Measurements from ENCODE around the gene PIEZO1.
"Not testable (repeated sequence)": the region's sequence is repeated elsewhere in the genome, so short reads cannot be mapped to it uniquely, and the experiment has no call there.

The PIEZO1 gene

GRCh38 chr16:88792668-88793250 lies 7.7 kb upstream of the PIEZO1 start:
- no peak overlapping the region for H3K4me3 ChIP-seq (ENCODE audit: low read length)
- TF ChIP-seq CTCF (IDR thresholded peaks at IDR 0.05; ENCODE audit: insufficient read depth, low read depth, low read length, missing control alignments): no peak
- no peak for DNase-seq (ENCODE audit: low read depth)

- DNase-seq (ENCODE audit: low read depth): no peak
- H3K4me3 ChIP-seq (ENCODE audit: low read length): no peak overlapping the region
- no peak for TF ChIP-seq CTCF (IDR thresholded peaks at IDR 0.05; ENCODE audit: insufficient read depth, low read depth, low read length, missing control alignments)
These were observed 7.1 kb upstream of the PIEZO1 start for GRCh38 chr16:88792078-88792550.

- H3K4me3 ChIP-seq (ENCODE audit: low read length): no peak overlapping the region
- no peak for TF ChIP-seq CTCF (IDR thresholded peaks at IDR 0.05; ENCODE audit: insufficient read depth, low read depth, low read length, missing control alignments)
- no peak for DNase-seq (ENCODE audit: low read depth)
These were observed 5.5 kb upstream of the PIEZO1 start for GRCh38 chr16:88790312-88791211.

GRCh38 chr16:88789594-88789993 lies 4.6 kb upstream of the PIEZO1 start:
- TF ChIP-seq CTCF (IDR thresholded peaks at IDR 0.05; ENCODE audit: insufficient read depth, low read depth, low read length, missing control alignments): no peak
- no peak for DNase-seq (ENCODE audit: low read depth)
- H3K4me3 ChIP-seq (ENCODE audit: low read length): no peak overlapping the region

GRCh38 chr16:88788749-88789148 lies 3.7 kb upstream of the PIEZO1 start:
- DNase-seq (ENCODE audit: low read depth); H3K4me3 ChIP-seq (ENCODE audit: low read length): not testable (repeated sequence)

GRCh38 chr16:88787579-88788314 lies 2.7 kb upstream of the PIEZO1 start:
- H3K4me3 ChIP-seq (ENCODE audit: low read length): no peak overlapping the region
- no peak for TF ChIP-seq CTCF (IDR thresholded peaks at IDR 0.05; ENCODE audit: insufficient read depth, low read depth, low read length, missing control alignments)
- no peak for DNase-seq (ENCODE audit: low read depth)

GRCh38 chr16:88784856-88785105 lies 239 bp downstream of the PIEZO1 start:
- no peak for DNase-seq (ENCODE audit: low read depth)

More at GRCh38 chr16:88784856-88785105, 239 bp downstream of the PIEZO1 start:
- TF ChIP-seq CTCF (IDR thresholded peaks at IDR 0.05; ENCODE audit: insufficient read depth, low read depth, low read length, missing control alignments): no peak
- H3K4me3 ChIP-seq (ENCODE audit: low read length): peak overlapping the region; percentile 37
